HEK293 (cell line): Measurements from ENCODE around the gene INPP5A.
"Not testable (repeated sequence)": the region's sequence is repeated elsewhere in the genome, so short reads cannot be mapped to it uniquely, and the experiment has no call there.

Experiments used
- CTCF ChIA-PET: fragments of 350-600 bp; formaldehyde crosslinking; extraction: SDS; loops from one replicate; lab custom pipeline; 2021; ENCODE audit warnings: antibody characterized with exemption; lab: Yijun Ruan, JAX
- POLR2A ChIA-PET: fragments of 300-600 bp; formaldehyde crosslinking; extraction: SDS; loops from one replicate; lab custom pipeline; 2020; ENCODE audit warnings: antibody characterized with exemption, inconsistent platforms; lab: Yijun Ruan, JAX
- H3K27ac ChIP-seq: fragments of 200-500 bp; sonication (Bioruptor generic); 2 replicates; pipeline ENCODE4 v1.5.1; 2014; ENCODE audit warnings: low read depth, low read length, control low read depth, inconsistent platforms; ENCODE audit errors: extremely low read depth
- H3K36me3 ChIP-seq, 2 experiments: fragments of 200-500 bp in 1 of 2; sonication (Bioruptor generic) in 1 of 2; 1 replicate in 1 of 2; 2 replicates in 1 of 2; pipeline ENCODE4 v1.5.1; 2014 to 2017; ENCODE audit warnings: inconsistent platforms in 2 of 2, low read length in 2 of 2; ENCODE audit not compliant: control insufficient read depth in 2 of 2, insufficient read depth in 1 of 2
- H3K4me1 ChIP-seq: fragments of 200-500 bp; sonication (Bioruptor generic); 2 replicates; pipeline ENCODE4 v1.5.1; 2014; ENCODE audit warnings: mild to moderate bottlenecking, low read length, inconsistent platforms; ENCODE audit not compliant: control insufficient read depth, insufficient read depth
- H3K4me3 ChIP-seq: 2 replicates; pipeline ENCODE4 v1.5.1; 2011; ENCODE audit warnings: low read depth, mild to moderate bottlenecking, control low read depth, low read length, moderate library complexity
- H3K9me3 ChIP-seq: fragments of 200-500 bp; sonication (Bioruptor generic); 2 replicates; pipeline ENCODE4 v1.5.1; 2014; ENCODE audit warnings: low read depth, low read length, inconsistent platforms; ENCODE audit not compliant: control insufficient read depth, insufficient read depth
- EGR2 ChIP-seq: fragments of 450-650 bp; formaldehyde crosslinking; IDR thresholded peaks from 2 replicates; pipeline ENCODE4 v1.5.1; 2016; ENCODE audit warnings: low read depth, missing biosample characterization, missing genetic modification characterization
- FEZF1 ChIP-seq: fragments of 450-650 bp; formaldehyde crosslinking; IDR thresholded peaks from 2 replicates; pipeline ENCODE4 v1.5.1; 2016; ENCODE audit warnings: missing biosample characterization, missing genetic modification characterization
- GLI2 ChIP-seq: fragments of 450-650 bp; formaldehyde crosslinking; IDR thresholded peaks from 2 replicates; pipeline ENCODE4; 2017; ENCODE audit warnings: missing biosample characterization, missing genetic modification characterization, low read depth, borderline replicate concordance
- KLF1 ChIP-seq: fragments of 450-650 bp; formaldehyde crosslinking; IDR thresholded peaks from 2 replicates; pipeline ENCODE4 v1.5.1; 2016; ENCODE audit warnings: missing biosample characterization, missing genetic modification characterization
- MYNN ChIP-seq: fragments of 450-650 bp; formaldehyde crosslinking; IDR thresholded peaks from 2 replicates; pipeline ENCODE4 v1.5.1; 2016; ENCODE audit warnings: missing biosample characterization, missing genetic modification characterization, borderline replicate concordance
- WT1 ChIP-seq: fragments of 450-650 bp; formaldehyde crosslinking; IDR thresholded peaks from 2 replicates; pipeline ENCODE4 v1.5.1; 2016; ENCODE audit warnings: missing biosample characterization, missing genetic modification characterization
- YY2 ChIP-seq: fragments of 450-650 bp; formaldehyde crosslinking; IDR thresholded peaks from 2 replicates; pipeline ENCODE4 v1.5.1; 2016; ENCODE audit warnings: missing biosample characterization, missing genetic modification characterization
- ZIC2 ChIP-seq: fragments of 450-650 bp; formaldehyde crosslinking; IDR thresholded peaks from 2 replicates; pipeline ENCODE4 v1.5.1; 2016; ENCODE audit warnings: missing biosample characterization, missing genetic modification characterization
- ZNF157 ChIP-seq: fragments of 450-650 bp; formaldehyde crosslinking; IDR thresholded peaks from 2 replicates; pipeline ENCODE4 v1.5.1; 2016; ENCODE audit warnings: missing biosample characterization, missing genetic modification characterization
- ZNF175 ChIP-seq: fragments of 450-650 bp; formaldehyde crosslinking; IDR thresholded peaks from 2 replicates; pipeline ENCODE4 v1.5.1; 2016; ENCODE audit warnings: missing biosample characterization, missing genetic modification characterization
- ZNF311 ChIP-seq: fragments of 450-650 bp; formaldehyde crosslinking; IDR thresholded peaks from 2 replicates; pipeline ENCODE4 v1.5.1; 2017; ENCODE audit warnings: missing biosample characterization, missing genetic modification characterization, borderline replicate concordance
- ZNF341 ChIP-seq: fragments of 450-650 bp; formaldehyde crosslinking; IDR thresholded peaks from 2 replicates; pipeline ENCODE4; 2016; ENCODE audit warnings: low read depth, missing biosample characterization, missing genetic modification characterization
- ZNF423 ChIP-seq: fragments of 450-650 bp; formaldehyde crosslinking; IDR thresholded peaks from 2 replicates; pipeline ENCODE4 v1.5.1; 2016; ENCODE audit warnings: missing biosample characterization, missing genetic modification characterization
- ZNF529 ChIP-seq: fragments of 450-650 bp; formaldehyde crosslinking; IDR thresholded peaks from 2 replicates; pipeline ENCODE4 v1.5.1; 2017; ENCODE audit warnings: missing genetic modification characterization, missing biosample characterization; ENCODE audit not compliant: insufficient replicate concordance
- ZNF548 ChIP-seq: fragments of 450-650 bp; formaldehyde crosslinking; IDR thresholded peaks from 2 replicates; pipeline ENCODE4 v1.5.1; 2016; ENCODE audit warnings: missing biosample characterization, missing genetic modification characterization
- ZNF558 ChIP-seq: fragments of 450-650 bp; formaldehyde crosslinking; IDR thresholded peaks from 2 replicates; pipeline ENCODE4 v1.5.1; 2016; ENCODE audit warnings: missing biosample characterization, missing genetic modification characterization
- ZNF610 ChIP-seq: fragments of 450-650 bp; formaldehyde crosslinking; IDR thresholded peaks from 2 replicates; pipeline ENCODE4 v1.5.1; 2016; ENCODE audit warnings: missing biosample characterization, missing genetic modification characterization, borderline replicate concordance
- ZNF624 ChIP-seq: fragments of 450-650 bp; formaldehyde crosslinking; IDR thresholded peaks from 2 replicates; pipeline ENCODE4 v1.5.1; 2017; ENCODE audit warnings: missing biosample characterization, missing genetic modification characterization
- ZNF660 ChIP-seq: fragments of 450-650 bp; IDR thresholded peaks from 2 replicates; pipeline ENCODE4 v1.5.1; 2018; ENCODE audit warnings: missing biosample characterization, mild to moderate bottlenecking, missing genetic modification characterization
- ZNF677 ChIP-seq: fragments of 450-650 bp; IDR thresholded peaks from 2 replicates; pipeline ENCODE4 v1.5.0; 2018; ENCODE audit warnings: missing biosample characterization, mild to moderate bottlenecking, missing genetic modification characterization, moderate library complexity
- ZNF747 ChIP-seq: fragments of 450-650 bp; formaldehyde crosslinking; IDR thresholded peaks from 2 replicates; pipeline ENCODE4 v1.5.1; 2016; ENCODE audit warnings: missing biosample characterization, missing genetic modification characterization
- TF ChIP-seq, protein P1 (sequence below): fragments of 450-650 bp; IDR thresholded peaks from 2 replicates; pipeline ENCODE4 v1.5.1; 2018; ENCODE audit warnings: missing biosample characterization, mild to moderate bottlenecking, missing genetic modification characterization
- TF ChIP-seq, protein P2 (sequence below): fragments of 450-650 bp; formaldehyde crosslinking; IDR thresholded peaks from 2 replicates; pipeline ENCODE4 v1.5.1; 2016; ENCODE audit warnings: missing biosample characterization, missing genetic modification characterization

The INPP5A gene

DNA sequence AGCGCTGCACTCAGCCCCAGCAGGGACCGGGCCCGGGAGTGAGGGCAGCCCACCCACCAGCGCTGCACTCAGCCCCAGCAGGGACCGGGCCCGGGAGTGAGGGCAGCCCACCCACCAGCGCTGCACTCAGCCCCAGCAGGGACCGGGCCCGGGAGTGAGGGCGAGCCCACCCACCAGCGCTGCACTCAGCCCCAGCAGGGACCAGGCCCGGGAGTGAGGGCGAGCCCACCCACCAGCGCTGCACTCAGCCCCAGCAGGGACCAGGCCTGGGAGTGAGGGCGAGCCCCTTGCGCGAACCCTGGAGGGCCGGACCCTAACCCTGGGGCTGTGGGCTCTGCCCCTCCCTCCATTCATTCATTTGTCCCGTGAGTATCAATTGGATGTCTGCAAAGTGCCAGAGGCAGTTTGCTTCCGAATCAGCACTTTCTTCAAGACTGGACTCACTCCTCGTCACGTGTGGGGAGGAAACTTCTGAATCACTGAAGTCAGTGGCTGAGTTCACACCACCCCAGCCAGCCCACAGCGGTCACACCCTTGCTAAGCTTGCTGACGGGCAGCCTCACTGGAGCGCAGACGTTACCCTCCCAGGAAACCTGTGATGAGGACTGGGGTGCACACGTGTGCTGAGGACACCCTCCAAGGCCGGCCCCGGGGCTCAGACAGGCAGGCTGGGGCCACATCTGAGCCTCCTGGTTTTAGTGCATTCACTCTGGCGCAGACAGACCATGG is 205.8 kb downstream of the INPP5A start:
- not testable (repeated sequence) for H3K9me3 ChIP-seq, H3K27ac ChIP-seq, H3K36me3 ChIP-seq
- TF ChIP-seq EGR2 (0 out of 2 replicates have a peak, but pooled peaks have one; percentile 13), KLF1 (tag by site-specific recombination) (peak; percentile 46; the same call in 1 of the 2 replicates)
- TF ChIP-seq, all 188 proteins: peak for 2; not testable (repeated sequence) for 186
- H3K4me3 ChIP-seq, H3K4me1 ChIP-seq, POLR2A ChIA-PET, CTCF ChIA-PET: not testable (repeated sequence)

DNA sequence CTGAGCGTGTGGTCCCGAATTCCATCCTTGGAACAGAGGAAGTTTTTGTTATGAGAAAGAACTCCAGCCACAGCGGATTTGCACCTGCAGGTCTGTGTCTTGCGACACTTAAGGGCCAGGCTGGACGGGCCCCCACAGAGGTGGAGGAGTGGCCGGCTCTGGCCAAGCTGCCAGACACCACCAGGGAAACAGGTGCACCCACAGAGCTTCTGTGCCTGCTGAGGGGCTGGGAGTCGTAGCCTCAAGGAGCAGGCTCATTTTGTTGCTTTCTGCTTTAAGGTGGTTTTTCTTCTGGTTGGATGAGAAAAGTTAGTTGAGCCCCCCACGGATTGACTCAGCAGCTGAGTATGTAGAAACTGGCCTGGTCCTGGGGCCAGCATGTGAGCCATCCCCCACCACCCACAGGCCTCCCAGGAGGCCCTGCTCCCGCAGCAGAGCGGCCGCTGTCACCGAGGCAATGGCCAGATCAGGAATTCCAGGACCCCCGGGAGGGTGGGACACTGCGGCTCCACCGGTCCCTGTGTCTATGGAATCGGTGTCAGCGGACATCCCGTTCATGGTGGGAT is 206.4 kb downstream of the INPP5A start:
- no peaks in the 10 kb centered on the region for H3K4me1 ChIP-seq
- H3K4me3 ChIP-seq, result no peak overlapping the region
- H3K27ac ChIP-seq, result no peak overlapping the region
- POLR2A ChIA-PET, result no interaction called here
- no peaks in the 10 kb centered on the region for H3K9me3 ChIP-seq
- no peaks in the 10 kb centered on the region for H3K36me3 ChIP-seq
- TF ChIP-seq ZIC2 (tag by site-specific recombination), result 0 out of 2 replicates have a peak, but pooled peaks have one; percentile 10
- no peak for TF ChIP-seq ZNF423 (tag by site-specific recombination)
- CTCF ChIA-PET, result no interaction called here

DNA sequence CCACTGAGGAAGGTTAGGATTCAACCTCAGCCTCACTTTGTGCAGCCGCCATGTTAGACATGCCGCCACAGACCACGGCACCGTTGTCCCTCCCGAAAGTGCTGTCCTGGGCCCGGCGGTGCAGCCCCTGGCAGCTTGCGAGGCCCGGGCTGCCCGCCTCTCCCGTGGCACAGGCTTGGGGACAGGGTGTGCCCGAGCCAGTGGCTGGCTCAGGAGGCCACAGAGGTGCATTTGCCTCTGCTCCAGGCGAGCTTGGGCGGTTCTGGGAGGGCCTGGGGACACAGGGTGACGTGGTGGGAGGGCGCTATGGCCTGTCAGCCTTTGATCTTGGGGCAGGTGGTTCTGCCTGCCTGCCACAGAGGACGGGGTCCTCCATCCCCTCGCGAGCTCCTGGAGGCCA is 207.3 kb downstream of the INPP5A start:
- CTCF ChIA-PET, result no interaction called here
- H3K27ac ChIP-seq, result no peak overlapping the region
- no peak for TF ChIP-seq ZNF660 (tag by site-specific recombination)
- no peak for TF ChIP-seq ZNF175 (tag by site-specific recombination)
- TF ChIP-seq ZNF677 (tag by site-specific recombination), result no peak
- no peak for TF ChIP-seq ZNF610 (tag by site-specific recombination)
- TF ChIP-seq GLI2 (tag by site-specific recombination), result no peak
- no peak for TF ChIP-seq YY2 (tag by site-specific recombination)
- TF ChIP-seq, protein P1, sequence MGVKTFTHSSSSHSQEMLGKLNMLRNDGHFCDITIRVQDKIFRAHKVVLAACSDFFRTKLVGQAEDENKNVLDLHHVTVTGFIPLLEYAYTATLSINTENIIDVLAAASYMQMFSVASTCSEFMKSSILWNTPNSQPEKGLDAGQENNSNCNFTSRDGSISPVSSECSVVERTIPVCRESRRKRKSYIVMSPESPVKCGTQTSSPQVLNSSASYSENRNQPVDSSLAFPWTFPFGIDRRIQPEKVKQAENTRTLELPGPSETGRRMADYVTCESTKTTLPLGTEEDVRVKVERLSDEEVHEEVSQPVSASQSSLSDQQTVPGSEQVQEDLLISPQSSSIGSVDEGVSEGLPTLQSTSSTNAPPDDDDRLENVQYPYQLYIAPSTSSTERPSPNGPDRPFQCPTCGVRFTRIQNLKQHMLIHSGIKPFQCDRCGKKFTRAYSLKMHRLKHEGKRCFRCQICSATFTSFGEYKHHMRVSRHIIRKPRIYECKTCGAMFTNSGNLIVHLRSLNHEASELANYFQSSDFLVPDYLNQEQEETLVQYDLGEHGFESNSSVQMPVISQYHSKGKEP (tag by site-specific recombination), result no peak
- TF ChIP-seq, protein P2, sequence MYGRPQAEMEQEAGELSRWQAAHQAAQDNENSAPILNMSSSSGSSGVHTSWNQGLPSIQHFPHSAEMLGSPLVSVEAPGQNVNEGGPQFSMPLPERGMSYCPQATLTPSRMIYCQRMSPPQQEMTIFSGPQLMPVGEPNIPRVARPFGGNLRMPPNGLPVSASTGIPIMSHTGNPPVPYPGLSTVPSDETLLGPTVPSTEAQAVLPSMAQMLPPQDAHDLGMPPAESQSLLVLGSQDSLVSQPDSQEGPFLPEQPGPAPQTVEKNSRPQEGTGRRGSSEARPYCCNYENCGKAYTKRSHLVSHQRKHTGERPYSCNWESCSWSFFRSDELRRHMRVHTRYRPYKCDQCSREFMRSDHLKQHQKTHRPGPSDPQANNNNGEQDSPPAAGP (tag by site-specific recombination), result no peak
- TF ChIP-seq ZNF558 (tag by site-specific recombination), result no peak
- TF ChIP-seq ZNF747 (tag by site-specific recombination), result no peak
- no peak for TF ChIP-seq ZNF157 (tag by site-specific recombination)
- no peak for TF ChIP-seq FEZF1 (tag by site-specific recombination)
- TF ChIP-seq WT1 (tag by site-specific recombination), result no peak
- TF ChIP-seq MYNN, result no peak
- TF ChIP-seq ZNF548 (tag by site-specific recombination), result no peak
- TF ChIP-seq ZNF341 (tag by site-specific recombination), result no peak
- no peak for TF ChIP-seq ZNF624 (tag by site-specific recombination)
- TF ChIP-seq ZNF529 (tag by site-specific recombination), result no peak
- no peak for TF ChIP-seq ZNF311 (tag by site-specific recombination)
- POLR2A ChIA-PET, result no interaction called here
- H3K4me3 ChIP-seq, result no peak overlapping the region
- H3K9me3 ChIP-seq, result no peaks in the 10 kb centered on the region
- H3K4me1 ChIP-seq, result no peaks in the 10 kb centered on the region
- H3K36me3 ChIP-seq, result peaks cover 0 to 2% of the 10 kb centered on the region in 2 experiments; a peak in 1 of 3 replicates
